Gastroesophageal sphincter (tissue), 3 donors: ENCODE measurements around the gene TEFM.

Source experiments
- EP300 ChIP-seq: sonication (generic); formaldehyde crosslinking; IDR thresholded peaks from one replicate; pipeline ENCODE4 v1.6.1; 2017; ENCODE audit warnings: antibody characterized with exemption, mild to moderate bottlenecking
- TF ChIP-seq, protein P1 (sequence below), 4 experiments: fragments of 200-600 bp in 2 of 4; fragments of 450-650 bp in 2 of 4; sonication (generic) in 1 of 4; IDR thresholded peaks; one replicate each; pipeline ENCODE4 v1.5.1; 2017 to 2019; ENCODE audit warnings: antibody characterized with exemption in 4 of 4, mild to moderate bottlenecking in 2 of 4, moderate library complexity in 2 of 4

DNA sequence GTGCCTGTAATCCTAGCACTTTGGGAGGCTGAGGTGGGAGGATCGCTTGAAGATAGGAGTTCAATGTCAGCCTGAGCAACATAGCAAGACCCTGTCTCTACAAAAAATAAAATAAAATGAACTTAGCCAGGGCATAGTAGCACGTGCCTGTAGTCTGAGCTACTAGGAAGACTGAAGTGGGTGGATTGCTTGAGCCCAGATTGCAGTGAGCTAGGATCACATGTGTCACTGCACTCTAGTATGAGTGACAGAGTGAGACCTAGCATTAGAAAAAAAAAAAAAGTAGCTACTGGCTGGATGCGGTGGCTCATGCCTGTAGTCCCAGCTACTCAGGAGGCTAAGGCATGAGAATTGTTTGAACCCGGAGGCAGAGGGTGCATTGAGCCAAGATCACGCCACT, 21.7 kb upstream of the TEFM start:
- no peak for TF ChIP-seq EP300
- TF ChIP-seq, protein P1, sequence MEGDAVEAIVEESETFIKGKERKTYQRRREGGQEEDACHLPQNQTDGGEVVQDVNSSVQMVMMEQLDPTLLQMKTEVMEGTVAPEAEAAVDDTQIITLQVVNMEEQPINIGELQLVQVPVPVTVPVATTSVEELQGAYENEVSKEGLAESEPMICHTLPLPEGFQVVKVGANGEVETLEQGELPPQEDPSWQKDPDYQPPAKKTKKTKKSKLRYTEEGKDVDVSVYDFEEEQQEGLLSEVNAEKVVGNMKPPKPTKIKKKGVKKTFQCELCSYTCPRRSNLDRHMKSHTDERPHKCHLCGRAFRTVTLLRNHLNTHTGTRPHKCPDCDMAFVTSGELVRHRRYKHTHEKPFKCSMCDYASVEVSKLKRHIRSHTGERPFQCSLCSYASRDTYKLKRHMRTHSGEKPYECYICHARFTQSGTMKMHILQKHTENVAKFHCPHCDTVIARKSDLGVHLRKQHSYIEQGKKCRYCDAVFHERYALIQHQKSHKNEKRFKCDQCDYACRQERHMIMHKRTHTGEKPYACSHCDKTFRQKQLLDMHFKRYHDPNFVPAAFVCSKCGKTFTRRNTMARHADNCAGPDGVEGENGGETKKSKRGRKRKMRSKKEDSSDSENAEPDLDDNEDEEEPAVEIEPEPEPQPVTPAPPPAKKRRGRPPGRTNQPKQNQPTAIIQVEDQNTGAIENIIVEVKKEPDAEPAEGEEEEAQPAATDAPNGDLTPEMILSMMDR (IDR thresholded peaks at IDR 0.05) = no peak
